T-helper 17 cell (primary cell): ENCODE measurements around the gene PHF24. TPM values are rescaled to one million over a fixed set of nuclear protein-coding genes. Genes with fewer than 3 reads are reported as not detected.

ENCODE experiments used
- ATAC-seq: fragments of 150-1000 bp; cut with Tn5 transposase; 2 replicates; pipeline ENCODE4 v1.10.0; 2021; ENCODE audit warnings: mild to moderate bottlenecking, moderate library complexity
- DNase-seq, 3 donors: peaks; one replicate each; pipeline versions ENCODE4 v3.0.0 to v3.0.0-alpha.2; 2020 to 2021
- H3K9me3 ChIP-seq: one replicate; pipeline ENCODE4 v1.7.0; 2013; ENCODE audit warnings: low read length, mild to moderate bottlenecking; ENCODE audit not compliant: control insufficient read depth, poor library complexity, severe bottlenecking
- H3K27ac Mint-ChIP-seq: one replicate; pipeline ENCODE4 v1.8.0; 2022; ENCODE audit warnings: mild to moderate bottlenecking, moderate library complexity, mixed read lengths
- H3K27me3 Mint-ChIP-seq: one replicate; pipeline ENCODE4 v1.8.0; 2022; ENCODE audit warnings: mixed read lengths
- H3K36me3 Mint-ChIP-seq: one replicate; pipeline ENCODE4 v1.8.0; 2022; ENCODE audit warnings: low read depth, mixed read lengths
- H3K4me1 Mint-ChIP-seq: one replicate; pipeline ENCODE4 v1.8.0; 2022; ENCODE audit warnings: mild to moderate bottlenecking, mixed read lengths
- H3K4me3 Mint-ChIP-seq: one replicate; pipeline ENCODE4 v1.8.0; 2022; ENCODE audit warnings: mild to moderate bottlenecking, moderate library complexity, mixed read lengths
- total RNA-seq, 4 donors: library from RNA in 2 of 4; stranded (reverse) in 2 of 4; gene quantifications; one replicate each; pipeline ENCODE4 v1.2.3 and lab custom pipeline; 2022 to 2026

Gene PHF24
- total RNA-seq, 2 donors from 2014 or later: not detected

DNA sequence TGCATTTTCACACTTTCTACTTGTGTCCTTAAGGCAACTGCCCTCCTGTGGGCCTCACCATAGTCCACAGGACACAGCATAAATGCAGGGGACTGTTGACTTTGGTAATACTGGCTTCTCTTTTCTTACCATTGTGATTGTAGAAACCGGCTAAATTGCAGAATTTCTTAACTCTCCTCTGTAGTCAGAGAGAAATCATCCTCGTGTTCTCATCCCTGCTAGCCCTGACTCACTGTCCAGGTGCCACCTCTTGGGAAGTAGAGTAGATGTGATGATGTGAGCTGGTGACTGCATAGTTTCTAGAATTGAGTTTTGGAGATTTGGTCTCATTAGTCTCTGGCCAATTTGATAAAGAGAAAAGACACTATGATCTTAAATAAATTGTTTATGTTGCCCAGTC lies 5.5 kb downstream of the PHF24 start:
- H3K9me3 ChIP-seq: no peaks in the 10 kb centered on the region
- H3K27me3 Mint-ChIP-seq: peaks cover 89% of the 10 kb centered on the region
- ATAC-seq (no peak), DNase-seq (no peak)
- no peak overlapping the region for H3K4me3 Mint-ChIP-seq
- H3K27ac Mint-ChIP-seq: no peak overlapping the region
- peaks cover 5% of the 10 kb centered on the region for H3K36me3 Mint-ChIP-seq
- H3K4me1 Mint-ChIP-seq: peaks cover 8% of the 10 kb centered on the region

DNA sequence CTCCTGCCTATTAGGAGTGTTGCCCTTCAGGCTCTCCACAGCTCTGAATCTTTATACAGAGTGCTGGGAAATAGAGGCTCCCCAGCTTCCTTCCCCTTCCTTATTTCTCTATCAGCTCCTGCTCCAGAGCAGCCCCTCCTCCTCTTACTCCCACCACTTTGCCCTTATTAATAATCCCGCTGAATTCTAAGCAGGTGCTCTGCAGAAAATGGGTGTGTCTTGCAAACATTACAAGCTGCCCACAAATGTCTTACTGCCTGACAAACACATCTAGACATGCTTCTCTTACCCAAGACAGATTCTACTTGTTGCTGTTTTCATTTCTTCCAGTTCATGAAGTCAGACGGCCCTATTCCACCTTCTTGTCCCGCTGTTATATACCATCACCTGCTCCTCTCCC lies 6.4 kb downstream of the PHF24 start:
- peaks cover 88% of the 10 kb centered on the region for H3K27me3 Mint-ChIP-seq
- no peak for ATAC-seq
- peaks cover 8% of the 10 kb centered on the region for H3K4me1 Mint-ChIP-seq
- H3K4me3 Mint-ChIP-seq: no peak overlapping the region
- no peaks in the 10 kb centered on the region for H3K9me3 ChIP-seq
- no peak overlapping the region for H3K27ac Mint-ChIP-seq
- DNase-seq: no peak
- peaks cover 5% of the 10 kb centered on the region for H3K36me3 Mint-ChIP-seq

DNA sequence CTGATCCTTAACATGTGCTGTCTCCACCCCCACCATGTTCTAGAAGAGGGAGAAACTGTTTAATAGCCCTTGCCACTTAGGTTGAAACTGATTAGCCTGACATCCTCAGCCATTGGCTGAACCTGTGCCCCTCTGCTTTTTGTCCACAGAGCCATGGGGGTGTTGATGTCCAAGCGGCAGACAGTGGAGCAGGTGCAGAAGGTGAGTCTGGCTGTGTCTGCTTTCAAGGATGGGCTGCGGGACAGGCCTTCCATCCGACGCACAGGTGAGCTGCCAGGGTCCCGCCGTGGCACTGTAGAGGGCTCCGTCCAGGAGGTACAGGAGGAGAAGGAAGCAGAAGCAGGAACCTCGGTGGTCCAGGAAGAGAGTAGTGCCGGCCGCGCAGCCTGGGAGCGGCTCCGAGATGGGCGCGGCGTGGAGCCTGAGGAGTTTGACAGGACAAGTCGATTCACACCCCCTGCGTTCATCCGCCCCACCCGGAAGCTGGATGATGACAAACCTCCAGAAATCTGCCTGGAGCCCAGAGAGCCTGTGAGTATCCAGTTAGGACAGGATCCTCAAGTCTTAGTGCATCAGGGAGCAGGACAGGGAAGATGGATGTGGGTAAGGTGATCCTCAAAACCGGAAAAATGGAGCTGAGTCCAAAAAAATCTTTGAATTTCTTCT lies 13.2 kb downstream of the PHF24 start:
- no peak for DNase-seq
- no peaks in the 10 kb centered on the region for H3K9me3 ChIP-seq
- H3K36me3 Mint-ChIP-seq: peaks cover 4% of the 10 kb centered on the region
- no peak for ATAC-seq
- H3K4me1 Mint-ChIP-seq: peaks cover 2% of the 10 kb centered on the region
- H3K4me3 Mint-ChIP-seq: no peak overlapping the region
- no peak overlapping the region for H3K27ac Mint-ChIP-seq
- peaks cover 48% of the 10 kb centered on the region for H3K27me3 Mint-ChIP-seq

DNA sequence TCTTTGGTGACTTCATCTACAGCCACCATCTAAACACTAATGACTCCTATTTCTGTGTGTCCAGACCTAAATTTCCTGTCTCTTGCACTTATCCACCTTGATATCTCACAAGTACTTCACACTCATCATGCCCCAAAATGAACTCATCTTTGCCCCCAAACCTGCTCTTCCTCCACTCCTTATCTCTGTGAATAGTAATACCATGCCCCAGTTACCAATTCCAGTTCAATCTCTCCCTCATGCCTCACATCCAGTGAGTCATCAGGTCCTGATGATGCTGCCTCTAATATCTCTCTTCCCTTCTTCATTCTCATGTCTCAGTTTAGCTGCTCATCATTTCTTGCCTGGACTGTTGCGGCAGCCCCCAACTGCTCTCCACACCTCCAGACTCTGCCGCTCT lies 16.6 kb downstream of the PHF24 start:
- ATAC-seq: no peak
- H3K36me3 Mint-ChIP-seq: peaks cover 3% of the 10 kb centered on the region
- no peak overlapping the region for H3K4me3 Mint-ChIP-seq
- no peak for DNase-seq
- peaks cover under 1% of the 10 kb centered on the region for H3K4me1 Mint-ChIP-seq
- H3K27me3 Mint-ChIP-seq: peaks cover 39% of the 10 kb centered on the region
- no peaks in the 10 kb centered on the region for H3K9me3 ChIP-seq
- no peak overlapping the region for H3K27ac Mint-ChIP-seq

DNA sequence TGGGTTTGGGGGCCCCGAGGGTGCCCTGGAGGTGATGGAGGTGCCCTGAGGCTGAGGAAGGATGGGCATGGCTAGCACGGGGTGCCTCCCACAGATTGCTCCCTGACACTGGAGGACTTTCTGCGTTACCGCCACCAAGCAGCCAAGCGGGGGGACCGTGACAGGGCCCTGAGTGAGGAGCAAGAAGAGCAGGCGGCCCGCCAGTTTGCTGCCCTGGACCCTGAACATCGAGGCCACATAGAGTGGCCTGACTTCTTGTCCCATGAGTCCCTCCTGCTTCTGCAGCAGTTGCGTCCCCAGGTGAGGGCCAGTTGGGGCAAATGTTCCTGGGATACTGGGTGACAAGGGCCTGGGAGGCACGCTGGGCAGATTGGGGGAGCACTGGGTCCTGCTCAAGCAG lies 18.4 kb downstream of the PHF24 start:
- Mint-ChIP-seq H3K4me1 (no peaks in the 10 kb centered on the region), H3K27me3 (peaks cover 28% of the 10 kb centered on the region), H3K27ac (no peak overlapping the region), H3K36me3 (peaks cover 2% of the 10 kb centered on the region), H3K4me3 (no peak overlapping the region)
- ATAC-seq (no peak), DNase-seq (no peak)
- H3K9me3 ChIP-seq: no peaks in the 10 kb centered on the region

DNA sequence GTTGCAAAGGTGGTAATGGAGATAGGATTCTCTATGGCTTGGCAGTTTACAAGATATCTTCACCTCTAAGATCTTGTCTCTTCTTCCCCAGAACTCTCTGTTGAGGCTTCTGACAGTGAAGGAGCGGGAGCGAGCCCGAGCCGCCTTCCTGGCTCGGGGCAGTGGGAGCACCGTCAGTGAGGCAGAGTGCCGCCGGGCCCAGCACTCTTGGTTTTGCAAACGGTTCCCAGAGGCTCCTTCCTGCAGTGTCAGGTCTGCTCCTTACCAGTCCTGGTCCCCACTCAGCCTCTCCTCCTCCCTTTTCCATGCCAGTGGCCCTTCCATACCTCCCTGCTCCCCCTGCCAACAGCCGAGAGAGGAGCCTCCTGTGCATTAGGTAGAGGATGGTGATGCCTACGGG lies 18.9 kb downstream of the PHF24 start:
- H3K4me1 Mint-ChIP-seq: no peaks in the 10 kb centered on the region
- ATAC-seq (no peak), DNase-seq (no peak)
- peaks cover 2% of the 10 kb centered on the region for H3K36me3 Mint-ChIP-seq
- H3K27me3 Mint-ChIP-seq: peaks cover 26% of the 10 kb centered on the region
- H3K9me3 ChIP-seq: no peaks in the 10 kb centered on the region
- no peak overlapping the region for H3K4me3 Mint-ChIP-seq
- no peak overlapping the region for H3K27ac Mint-ChIP-seq

DNA sequence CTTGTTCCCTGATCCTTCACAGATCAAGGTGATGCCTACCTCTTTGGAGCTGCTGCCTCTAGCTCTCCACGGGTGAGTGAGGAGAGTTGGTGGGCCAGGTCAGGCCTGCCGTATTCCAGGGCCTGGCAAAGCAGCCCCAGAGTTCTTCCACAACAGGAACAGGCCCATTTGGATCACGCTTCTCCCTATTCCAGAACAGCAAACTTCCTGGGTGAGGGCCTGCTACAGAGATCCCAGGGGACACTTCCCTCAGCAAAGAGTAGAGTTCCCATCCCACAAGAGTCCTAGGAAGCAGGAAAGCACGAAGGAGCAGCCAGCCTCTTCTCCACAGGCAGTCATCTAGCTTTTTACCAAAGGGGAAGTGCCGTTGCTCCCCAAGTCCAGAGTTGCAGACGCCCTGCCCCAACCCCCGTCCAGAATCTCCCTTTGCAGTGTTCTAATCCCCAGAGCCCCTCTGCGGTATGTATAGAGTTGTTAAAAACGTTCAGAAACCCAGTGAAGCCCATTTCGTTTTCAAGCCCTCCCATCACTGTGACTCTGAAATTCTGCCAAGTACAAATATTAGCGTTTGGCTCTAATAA lies 22.2 kb downstream of the PHF24 start:
- H3K4me1 Mint-ChIP-seq: peaks cover 23% of the 10 kb centered on the region
- no peak overlapping the region for H3K4me3 Mint-ChIP-seq
- H3K27me3 Mint-ChIP-seq: peaks cover 19% of the 10 kb centered on the region
- ATAC-seq (no peak), DNase-seq (no peak)
- H3K36me3 Mint-ChIP-seq: peaks cover 2% of the 10 kb centered on the region
- H3K9me3 ChIP-seq: no peaks in the 10 kb centered on the region
- H3K27ac Mint-ChIP-seq: no peak overlapping the region

DNA sequence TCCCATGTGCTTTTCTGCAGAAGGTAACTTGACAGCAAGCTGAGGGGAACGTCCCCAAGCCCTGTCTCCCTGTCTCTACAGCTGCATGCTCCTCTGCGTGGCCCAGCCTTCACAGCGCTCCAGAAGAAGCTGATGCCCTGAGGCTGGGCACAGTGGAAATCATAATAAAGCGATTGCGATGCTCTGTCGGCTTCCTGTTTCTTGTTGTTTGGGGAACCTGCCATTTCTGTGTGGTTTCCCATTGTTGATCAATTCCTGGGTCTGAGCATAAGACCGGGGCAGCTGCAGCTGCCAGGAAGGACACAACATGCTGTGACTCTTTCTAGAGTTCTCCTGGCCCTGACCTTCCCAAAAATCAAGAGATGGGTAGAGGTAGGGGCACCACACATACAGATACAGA lies 24.3 kb downstream of the PHF24 start:
- ATAC-seq: no peak
- no peaks in the 10 kb centered on the region for H3K36me3 Mint-ChIP-seq
- no peaks in the 10 kb centered on the region for H3K9me3 ChIP-seq
- DNase-seq: no peak
- peaks cover 9% of the 10 kb centered on the region for H3K27me3 Mint-ChIP-seq
- no peak overlapping the region for H3K27ac Mint-ChIP-seq
- H3K4me1 Mint-ChIP-seq: peaks cover 41% of the 10 kb centered on the region
- peak overlapping the region; percentile 37 for H3K4me3 Mint-ChIP-seq

DNA sequence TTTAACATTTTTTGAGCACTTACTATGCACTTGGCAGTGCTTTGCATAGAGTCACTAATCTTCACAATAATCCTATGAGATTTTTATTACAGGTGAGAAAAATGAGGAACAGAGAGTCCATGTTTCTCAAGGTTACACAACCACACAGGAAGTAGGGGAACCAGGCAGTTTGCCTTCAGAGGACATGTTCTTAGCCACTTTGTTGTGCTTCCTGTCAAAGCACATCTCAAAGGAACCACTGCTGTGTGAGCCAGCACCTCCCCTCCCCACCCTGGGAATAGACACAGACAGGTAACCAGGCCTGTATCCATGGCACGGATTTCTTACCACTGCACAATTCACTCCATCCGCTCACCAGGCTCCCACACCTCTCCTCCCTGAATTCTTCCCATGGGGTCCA lies 25.1 kb downstream of the PHF24 start:
- no peaks in the 10 kb centered on the region for H3K9me3 ChIP-seq
- Mint-ChIP-seq H3K4me1 (peaks cover 47% of the 10 kb centered on the region), H3K4me3 (no peak overlapping the region), H3K36me3 (no peaks in the 10 kb centered on the region), H3K27ac (no peak overlapping the region), H3K27me3 (peaks cover under 1% of the 10 kb centered on the region)
- DNase-seq (no peak), ATAC-seq (no peak)

DNA sequence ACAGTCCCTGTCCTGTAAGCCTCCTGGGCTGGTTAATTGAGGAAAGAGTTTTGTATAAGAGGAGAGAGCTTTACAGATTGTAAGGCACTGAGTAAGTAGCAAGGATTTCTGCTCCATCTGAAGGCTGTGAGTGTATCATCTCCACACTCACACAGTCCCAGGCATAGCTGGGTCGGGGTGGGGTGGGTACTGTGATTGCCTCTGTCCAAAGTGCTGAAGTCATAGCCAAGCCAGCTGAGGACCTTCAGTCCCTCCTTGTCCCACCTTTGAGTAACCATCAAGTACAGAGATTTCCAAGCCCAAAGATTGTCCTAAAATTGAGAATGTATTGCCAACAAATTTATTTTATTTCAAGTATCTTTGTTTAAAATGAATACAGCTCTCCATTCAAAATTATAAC lies 26.0 kb downstream of the PHF24 start:
- no peak for DNase-seq
- Mint-ChIP-seq H3K4me1 (peaks cover 54% of the 10 kb centered on the region), H3K27ac (peak overlapping the region; percentile 90), H3K4me3 (peak overlapping the region; percentile 15), H3K36me3 (no peaks in the 10 kb centered on the region), H3K27me3 (no peaks in the 10 kb centered on the region)
- H3K9me3 ChIP-seq: no peaks in the 10 kb centered on the region
- no peak for ATAC-seq

DNA sequence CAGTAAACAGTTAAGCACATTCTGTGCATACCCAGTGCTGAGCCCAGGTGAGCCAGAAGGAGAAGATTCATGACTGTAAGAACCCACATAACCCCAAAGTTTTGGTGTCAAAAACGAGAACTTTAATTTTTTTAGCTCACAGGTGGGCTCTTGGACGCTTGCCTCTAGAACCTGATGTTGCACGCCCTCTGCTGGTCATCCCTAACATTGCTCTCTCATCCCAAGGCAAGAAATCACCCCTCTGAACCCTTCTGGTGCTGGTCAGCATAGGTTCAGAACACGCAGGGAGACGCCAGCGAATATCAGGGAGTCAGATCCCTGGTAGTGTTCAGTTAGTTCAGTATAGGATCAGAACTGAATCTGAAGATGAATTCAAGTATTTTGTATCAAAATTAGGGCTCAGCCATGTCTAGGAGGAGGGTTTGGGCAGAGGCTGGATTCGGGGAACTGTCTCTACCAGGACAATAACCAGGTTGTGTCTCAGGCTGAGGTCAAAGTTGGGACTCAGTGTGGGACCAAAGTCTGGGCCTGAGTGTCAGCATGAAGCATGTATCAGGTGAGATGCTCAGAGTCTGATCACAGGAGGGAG lies 27.3 kb downstream of the PHF24 start:
- DNase-seq (peak; percentile 22 to 37 (median 37)), ATAC-seq (no peak)
- Mint-ChIP-seq H3K27me3 (no peaks in the 10 kb centered on the region), H3K36me3 (peaks cover 2% of the 10 kb centered on the region), H3K4me1 (peaks cover 59% of the 10 kb centered on the region), H3K4me3 (no peak overlapping the region), H3K27ac (peak overlapping the region; percentile 90)
- no peaks in the 10 kb centered on the region for H3K9me3 ChIP-seq

DNA sequence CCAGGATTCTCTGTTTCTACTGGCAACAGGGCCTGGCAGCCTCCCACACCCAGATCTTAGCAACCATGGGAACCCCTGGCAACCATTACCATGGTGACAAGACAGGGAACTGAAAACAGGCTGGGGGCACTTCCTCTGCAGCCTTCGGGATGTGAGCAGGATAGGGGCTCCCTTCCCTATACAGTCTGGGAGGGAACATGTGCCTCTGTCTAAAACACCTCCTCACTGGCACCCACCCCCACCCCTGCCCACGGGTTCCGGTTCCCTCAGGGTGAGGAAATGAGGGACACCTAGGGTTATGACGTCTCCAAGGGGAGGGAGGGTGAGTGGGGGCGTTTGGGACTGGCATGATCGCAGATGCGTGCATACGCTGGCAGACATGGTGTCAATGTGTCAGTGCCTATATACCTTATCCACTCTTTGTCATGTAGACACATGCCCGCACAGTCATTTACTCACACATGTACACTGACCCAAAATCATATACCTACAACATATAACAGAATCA lies 28.5 kb downstream of the PHF24 start:
- peaks cover 66% of the 10 kb centered on the region for H3K4me1 Mint-ChIP-seq
- H3K36me3 Mint-ChIP-seq: peaks cover 4% of the 10 kb centered on the region
- peak overlapping the region; percentile 90 for H3K27ac Mint-ChIP-seq
- DNase-seq (peak; percentile 35 to 59 (median 48)), ATAC-seq (peak; percentile 26)
- H3K9me3 ChIP-seq: no peaks in the 10 kb centered on the region
- peak overlapping the region; percentile 77 for H3K4me3 Mint-ChIP-seq
- no peaks in the 10 kb centered on the region for H3K27me3 Mint-ChIP-seq

DNA sequence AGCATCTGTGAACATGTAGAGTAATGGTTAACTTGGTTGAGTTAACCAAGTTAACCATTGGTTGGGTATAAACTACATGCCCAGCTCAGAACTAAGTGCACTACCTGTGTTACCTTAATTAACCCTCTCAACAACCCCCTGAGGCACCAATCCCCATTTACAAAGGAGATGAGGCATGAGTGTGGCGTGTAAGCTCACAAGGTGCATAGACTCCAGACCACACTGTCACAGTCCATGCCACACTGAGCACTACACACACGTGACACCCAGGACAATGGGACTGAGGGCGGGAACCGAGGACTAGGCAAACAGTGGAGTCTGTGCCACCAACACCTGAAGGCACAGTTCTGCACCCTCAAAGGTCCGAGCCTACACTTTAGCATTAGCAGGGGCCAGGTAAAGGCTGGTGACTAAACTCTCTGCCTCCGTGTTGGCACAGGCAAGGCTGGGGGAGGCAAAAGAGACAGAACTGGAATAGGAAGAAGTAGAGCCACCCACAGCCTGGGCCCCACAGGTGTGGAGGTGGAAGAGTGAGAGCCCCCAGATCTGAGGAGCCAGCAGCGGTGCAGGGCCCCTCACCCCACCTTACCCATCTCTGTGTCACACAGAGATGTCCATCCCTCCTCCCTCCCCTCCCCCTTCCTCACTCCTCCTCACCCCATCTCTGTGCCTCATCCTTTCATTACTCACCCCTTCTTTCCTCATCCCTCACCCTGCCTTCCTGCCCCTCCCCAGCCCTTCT lies 29.2 kb downstream of the PHF24 start:
- no peak for ATAC-seq
- H3K27me3 Mint-ChIP-seq: no peaks in the 10 kb centered on the region
- no peaks in the 10 kb centered on the region for H3K9me3 ChIP-seq
- peak overlapping the region; percentile 90 for H3K27ac Mint-ChIP-seq
- H3K36me3 Mint-ChIP-seq: peaks cover 4% of the 10 kb centered on the region
- peak overlapping the region; percentile 77 for H3K4me3 Mint-ChIP-seq
- peaks cover 65% of the 10 kb centered on the region for H3K4me1 Mint-ChIP-seq
- DNase-seq: no peak
